H1 (cell line): ENCODE results near the gene MYOD1. TPM values are rescaled to one million over a fixed set of nuclear protein-coding genes. Genes with fewer than 3 reads are reported as not detected.

Source experiments
- CTCF ChIA-PET: fragments of 300-600 bp; sonication (Branson Sonifier 250); formaldehyde crosslinking; loops from one replicate; lab custom pipeline; 2021; ENCODE audit not compliant: partially characterized antibody; lab: Charles Lee
- POLR2A ChIA-PET: fragments of 300-600 bp; sonication (Branson Sonifier 250); formaldehyde crosslinking; loops from one replicate; lab custom pipeline; 2021; ENCODE audit warnings: inconsistent platforms; ENCODE audit not compliant: partially characterized antibody; lab: Charles Lee
- DNase-seq, 2 experiments: peaks; one replicate each; pipeline versions ENCODE4 v3.0.0 to v3.0.0-alpha.2; 2010 to 2022; ENCODE audit warnings: low spot score in 2 of 2, low read depth in 1 of 2, mixed read lengths in 1 of 2
- FAIRE-seq: peaks from 2 replicates; lab custom pipeline; 2011; peaks lifted over from hg19 to GRCh38; lab: Jason Lieb, UNC
- H2AFZ ChIP-seq: 2 replicates; pipeline ENCODE4 v1.8.1; 2012; ENCODE audit warnings: low read length, inconsistent platforms
- H2AK5ac ChIP-seq: 2 replicates; pipeline ENCODE4 v1.6.1; 2013; ENCODE audit warnings: low read depth, low read length
- H2BK120ac ChIP-seq: replicated peaks from 2 replicates; pipeline ENCODE3; 2013; ENCODE audit warnings: low read depth, low read length, inconsistent platforms
- H2BK12ac ChIP-seq: 2 replicates; pipeline ENCODE4 v1.6.1; 2013; ENCODE audit warnings: low read depth, low read length
- H2BK15ac ChIP-seq: 2 replicates; pipeline ENCODE4 v1.6.1; 2013; ENCODE audit warnings: low read length
- H2BK20ac ChIP-seq: 2 replicates; pipeline ENCODE4 v1.6.1; 2013; ENCODE audit warnings: low read length
- H2BK5ac ChIP-seq: 2 replicates; pipeline ENCODE4 v1.6.1; 2013; ENCODE audit warnings: low read depth, low read length
- H3K14ac ChIP-seq: 2 replicates; pipeline ENCODE4 v1.6.1; 2013; ENCODE audit warnings: inconsistent platforms; ENCODE audit not compliant: insufficient read length
- H3K18ac ChIP-seq: 2 replicates; pipeline ENCODE4 v1.6.1; 2013; ENCODE audit warnings: low read length; ENCODE audit errors: extremely low read depth
- H3K23ac ChIP-seq: 2 replicates; pipeline ENCODE4 v1.6.1; 2013; ENCODE audit warnings: inconsistent platforms; ENCODE audit not compliant: insufficient read length
- H3K23me2 ChIP-seq: 2 replicates; pipeline ENCODE4 v1.6.1; 2013; ENCODE audit warnings: low read depth, low read length
- H3K27ac ChIP-seq: 2 replicates; pipeline ENCODE4 v1.6.1; 2011; ENCODE audit warnings: low read depth, low read length, inconsistent platforms
- H3K27me3 ChIP-seq, 4 experiments: replicated peaks in 1 of 4; 1 replicate in 1 of 4; 2 replicates in 3 of 4; pipeline versions ENCODE4 v1.6.1 to v1.8.1; 2011 to 2013; ENCODE audit warnings: low read length in 3 of 4, mild to moderate bottlenecking in 3 of 4, inconsistent platforms in 2 of 4, mixed read lengths in 2 of 4, moderate library complexity in 1 of 4; ENCODE audit not compliant: control insufficient read depth in 3 of 4, insufficient read depth in 3 of 4; ENCODE audit errors: extremely low read depth in 1 of 4
- H3K36me3 ChIP-seq, 4 experiments: 2 replicates each; pipeline versions ENCODE4 v1.6.1 to v1.8.1; 2011 to 2013; ENCODE audit warnings: mild to moderate bottlenecking in 4 of 4, low read length in 3 of 4, moderate library complexity in 2 of 4, control low read depth in 1 of 4, inconsistent platforms in 1 of 4; ENCODE audit not compliant: insufficient read depth in 4 of 4, control insufficient read depth in 2 of 4
- H3K4ac ChIP-seq: replicated peaks from 2 replicates; pipeline ENCODE3; 2013; ENCODE audit warnings: low read length, low read depth, mixed read lengths, inconsistent platforms; ENCODE audit not compliant: insufficient read length
- H3K4me1 ChIP-seq, 4 experiments: replicated peaks in 1 of 4; 1 replicate in 1 of 4; 2 replicates in 3 of 4; pipeline versions ENCODE4 v1.6.1 to v1.8.1; 2011 to 2013; ENCODE audit warnings: low read length in 3 of 4, inconsistent platforms in 2 of 4, mixed read lengths in 1 of 4; ENCODE audit not compliant: insufficient read depth in 4 of 4, control insufficient read depth in 3 of 4
- H3K4me2 ChIP-seq, 2 experiments: 2 replicates each; pipeline versions ENCODE4 v1.6.1 to v1.8.1; 2011 to 2013; ENCODE audit warnings: low read depth in 2 of 2, low read length in 2 of 2, control low read depth in 1 of 2, inconsistent platforms in 1 of 2, mild to moderate bottlenecking in 1 of 2; ENCODE audit not compliant: insufficient read depth in 1 of 2
- H3K4me3 ChIP-seq, 4 experiments: fragments of 200-600, 300-600 bp in 1 of 4; sonication (generic), shearing (Covaris generic), sonication (Bioruptor Twin) in 1 of 4; 2 replicates each; pipeline versions ENCODE4 v1.5.1 to v1.8.1; 2011 to 2016; ENCODE audit warnings: low read length in 4 of 4, low read depth in 3 of 4, control low read depth in 2 of 4, inconsistent platforms in 2 of 4, mild to moderate bottlenecking in 2 of 4, mixed read lengths in 1 of 4, moderate library complexity in 1 of 4; ENCODE audit not compliant: insufficient read depth in 2 of 4; ENCODE audit errors: extremely low read depth in 1 of 4
- H3K56ac ChIP-seq: replicated peaks from 2 replicates; pipeline ENCODE3; 2013; ENCODE audit warnings: low read depth, mild to moderate bottlenecking, mixed read lengths, low read length, inconsistent platforms; ENCODE audit not compliant: insufficient read length
- H3K79me1 ChIP-seq: 2 replicates; pipeline ENCODE4 v1.6.1; 2013; ENCODE audit warnings: low read depth, low read length, control low read depth
- H3K79me2 ChIP-seq, 2 experiments: 2 replicates each; pipeline versions ENCODE4 v1.6.1 to v1.8.1; 2012 to 2013; ENCODE audit warnings: low read length in 2 of 2, mild to moderate bottlenecking in 2 of 2, inconsistent platforms in 1 of 2; ENCODE audit not compliant: insufficient read depth in 2 of 2, control insufficient read depth in 1 of 2
- H3K9ac ChIP-seq, 4 experiments: replicated peaks in 1 of 4; 1 replicate in 1 of 4; 2 replicates in 3 of 4; pipeline versions ENCODE4 v1.6.1 to v1.8.1; 2011 to 2013; ENCODE audit warnings: low read depth in 3 of 4, low read length in 3 of 4, control low read depth in 2 of 4, mild to moderate bottlenecking in 2 of 4, moderate library complexity in 2 of 4, inconsistent platforms in 1 of 4; ENCODE audit errors: extremely low read depth in 1 of 4
- H3K9me3 ChIP-seq, 2 experiments: 2 replicates each; pipeline versions ENCODE4 v1.6.1 to v1.8.1; 2012 to 2013; ENCODE audit warnings: mild to moderate bottlenecking in 2 of 2, moderate library complexity in 2 of 2, control low read depth in 1 of 2, inconsistent platforms in 1 of 2, low read depth in 1 of 2, low read length in 1 of 2, mixed read lengths in 1 of 2; ENCODE audit not compliant: insufficient read depth in 2 of 2
- H4K20me1 ChIP-seq, 2 experiments: replicated peaks in 1 of 2; 2 replicates each; pipeline versions ENCODE3 to v1.8.1; 2011 to 2013; ENCODE audit warnings: inconsistent platforms in 2 of 2, low read length in 2 of 2, mild to moderate bottlenecking in 1 of 2; ENCODE audit not compliant: insufficient read depth in 2 of 2, control insufficient read depth in 1 of 2
- H4K5ac ChIP-seq: 2 replicates; pipeline ENCODE4 v1.6.1; 2013; ENCODE audit warnings: low read length, low read depth, mixed read lengths, inconsistent platforms; ENCODE audit not compliant: insufficient read length
- H4K8ac ChIP-seq: 2 replicates; pipeline ENCODE4 v1.8.0; 2013; ENCODE audit warnings: mild to moderate bottlenecking, moderate library complexity, low read length, inconsistent platforms; ENCODE audit not compliant: insufficient read depth; ENCODE audit errors: extremely low read depth
- H4K91ac ChIP-seq: replicated peaks from 2 replicates; pipeline ENCODE3; 2013; ENCODE audit warnings: low read length, mixed read lengths, inconsistent platforms; ENCODE audit not compliant: insufficient read length
- BACH1 ChIP-seq: IDR thresholded peaks from 2 replicates; pipeline ENCODE4 v1.6.1; 2012; ENCODE audit warnings: low read length, improper control_type of control experiment
- KDM4A ChIP-seq: IDR thresholded peaks from one replicate; pipeline ENCODE4 v1.7.1; 2012; ENCODE audit warnings: low read depth, mild to moderate bottlenecking, moderate library complexity, low read length, inconsistent platforms; ENCODE audit not compliant: severe bottlenecking
- KDM5A ChIP-seq: fragments of 200-600 bp; IDR thresholded peaks from 2 replicates; pipeline ENCODE4 v1.7.1; 2012; ENCODE audit warnings: mild to moderate bottlenecking, low read length, inconsistent platforms, mixed read lengths
- MAFK ChIP-seq: IDR thresholded peaks from 2 replicates; pipeline ENCODE4 v1.6.1; 2012; ENCODE audit warnings: low read depth, mild to moderate bottlenecking, improper control_type of control experiment, low read length
- PHF8 ChIP-seq: fragments of 200-600 bp; sonication (generic); conservative IDR thresholded peaks from 2 replicates; pipeline ENCODE4 v1.7.1; 2012; ENCODE audit warnings: low read depth, mild to moderate bottlenecking, inconsistent platforms, low read length, moderate library complexity
- SAP30 ChIP-seq: fragments of 300-600 bp; sonication (generic); IDR thresholded peaks from 2 replicates; pipeline ENCODE4 v1.7.1; 2012; ENCODE audit warnings: low read length, moderate library complexity, mild to moderate bottlenecking, inconsistent platforms; ENCODE audit not compliant: insufficient read depth, insufficient replicate concordance
- TAF1 ChIP-seq: IDR thresholded peaks from 2 replicates; pipeline ENCODE4 v1.6.1; 2011; ENCODE audit warnings: mild to moderate bottlenecking, low read depth, low read length
- YY1 ChIP-seq: IDR thresholded peaks from 2 replicates; pipeline ENCODE4 v1.6.1; 2011; ENCODE audit warnings: low read depth, mild to moderate bottlenecking, low read length
- ZNF274 ChIP-seq: IDR thresholded peaks from 2 replicates; pipeline ENCODE4 v1.7.0; 2012; ENCODE audit warnings: low read length, borderline replicate concordance; ENCODE audit errors: extremely low read depth
- WGBS, 2 experiments: shearing (Covaris generic) in 1 of 2; methylation state at CpG; one replicate each; pipeline versions ENCODE4 v1.1.6 to v1.1.7; 2013 to 2015; ENCODE audit warnings: low lambda C conversion rate in 2 of 2, mixed read lengths in 2 of 2, inconsistent platforms in 1 of 2, low coverage in 1 of 2, missing lambda C conversion rate in 1 of 2; ENCODE audit not compliant: insufficient replicate concordance in 2 of 2, insufficient coverage in 1 of 2, insufficient read length in 1 of 2; ENCODE audit errors: extremely low coverage in 1 of 2, missing lambda C conversion rate in 1 of 2; 5-methylcytosine and 5-hydroxymethylcytosine counted together
- polyA plus RNA-seq, 7 experiments: library from polyadenylated mRNA; depleted of rRNA in 3 of 7; stranded (reverse) in 5 of 7; unstranded in 2 of 7; fragments of >200 nt in 5 of 7; fragments of 200-250 nt in 2 of 7; gene quantifications; 1 replicate in 5 of 7; 2 replicates in 1 of 7; 4 replicates in 1 of 7; pipeline versions ENCODE4 v1.2.1 to v1.2.3, GENCODE V29; 2011 to 2013; ENCODE audit warnings: missing spikeins in 2 of 7, mixed read lengths in 2 of 7
- total RNA-seq: library from RNA; stranded (reverse); fragmentation: NEBNext Ultra II Directional; extraction: Animal tissue kit (Norgen Biotek cat#: 25700); gene quantifications from 2 replicates; pipeline ENCODE4 v1.2.1, GENCODE V29; 2021
- TF ChIP-seq, protein P1 (sequence below): IDR thresholded peaks from 2 replicates; pipeline ENCODE4 v1.6.1; 2012; ENCODE audit warnings: low read length, inconsistent platforms

MYOD1 gene
- total and polyA plus RNA-seq, 2 of the 8 experiments (the other 6 are each of a cell fraction or from before 2014, with no cell fraction given) = not detected

DNA sequence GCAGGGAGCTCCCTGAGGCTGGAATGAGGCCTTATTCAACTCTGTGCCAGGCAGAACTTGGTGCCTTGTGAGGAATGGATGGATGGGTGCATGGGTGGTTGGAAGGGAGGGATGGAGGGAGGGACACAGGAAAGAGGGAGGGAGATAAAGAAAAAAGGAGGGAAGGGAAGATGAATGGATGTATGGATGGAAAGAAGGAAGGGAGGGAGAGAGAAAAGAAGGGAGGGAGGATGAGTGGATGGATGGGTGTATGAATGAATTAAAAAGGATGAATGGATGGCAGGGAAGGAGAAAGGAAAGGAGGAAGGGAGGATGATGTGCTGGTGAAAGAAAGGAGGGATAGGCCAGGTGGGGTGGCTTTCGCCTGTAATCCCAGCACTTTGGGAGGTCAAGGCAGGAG is 49.8 kb downstream of the MYOD1 start:
- Histone ChIP-seq H3K14ac (no peak overlapping the region), H3K4ac (no peak overlapping the region), H3K23me2 (peaks cover 2% of the 10 kb centered on the region; the same call in 1 of the 2 replicates), H2AFZ (no peak overlapping the region), H2BK5ac (no peak overlapping the region), H3K79me2 (no peaks in the 10 kb centered on the region), H2BK120ac (no peak overlapping the region), H3K4me1 (peaks cover 0 to 4% (median 2%) of the 10 kb centered on the region in 4 experiments; a peak in 2 of 7 replicates), H4K91ac (no peak overlapping the region), H3K56ac (no peak overlapping the region), H2BK20ac (no peak overlapping the region), H3K9ac (no peak overlapping the region), H3K79me1 (no peaks in the 10 kb centered on the region), H3K23ac (no peak overlapping the region), H4K8ac (no peak overlapping the region), H3K18ac (no peak overlapping the region), H3K27me3 (no peaks in the 10 kb centered on the region), H3K27ac (no peak overlapping the region), H3K4me3 (no peak overlapping the region), H3K4me2 (no peak overlapping the region), H2AK5ac (no peak overlapping the region), H3K36me3 (no peaks in the 10 kb centered on the region), H2BK12ac (no peak overlapping the region), H2BK15ac (no peak overlapping the region), H3K9me3 (no peaks in the 10 kb centered on the region; a peak in 1 of 4 replicates), H4K20me1 (no peaks in the 10 kb centered on the region), H4K5ac (no peak overlapping the region)
- POLR2A ChIA-PET = no interaction called here
- CTCF ChIA-PET = interaction anchor here (0.6 to 4.2 kb wide), 15 partner anchors 8 to 182 kb away, joined by 3 to 25 read pairs (median 5); no protein-coding TSS in a partner anchor
- no peak for FAIRE-seq
- TF ChIP-seq SAP30 = no peak
- TF ChIP-seq TAF1 = no peak
- no peak for TF ChIP-seq PHF8
- TF ChIP-seq MAFK = no peak
- TF ChIP-seq, protein P1, sequence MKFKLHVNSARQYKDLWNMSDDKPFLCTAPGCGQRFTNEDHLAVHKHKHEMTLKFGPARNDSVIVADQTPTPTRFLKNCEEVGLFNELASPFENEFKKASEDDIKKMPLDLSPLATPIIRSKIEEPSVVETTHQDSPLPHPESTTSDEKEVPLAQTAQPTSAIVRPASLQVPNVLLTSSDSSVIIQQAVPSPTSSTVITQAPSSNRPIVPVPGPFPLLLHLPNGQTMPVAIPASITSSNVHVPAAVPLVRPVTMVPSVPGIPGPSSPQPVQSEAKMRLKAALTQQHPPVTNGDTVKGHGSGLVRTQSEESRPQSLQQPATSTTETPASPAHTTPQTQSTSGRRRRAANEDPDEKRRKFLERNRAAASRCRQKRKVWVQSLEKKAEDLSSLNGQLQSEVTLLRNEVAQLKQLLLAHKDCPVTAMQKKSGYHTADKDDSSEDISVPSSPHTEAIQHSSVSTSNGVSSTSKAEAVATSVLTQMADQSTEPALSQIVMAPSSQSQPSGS = no peak
- TF ChIP-seq BACH1 = no peak
- TF ChIP-seq ZNF274 = no peak
- TF ChIP-seq KDM4A = no peak
- no peak for TF ChIP-seq YY1
- TF ChIP-seq KDM5A = no peak
- no peak for DNase-seq
- WGBS, 2 experiments = 100% methylated on average over 1 of the region's 1 CpG; no CpG with 5 or more reads in 1 of the 2 experiments
